ENCODE results near the gene ANHX. TPM values are rescaled to one million over a fixed set of nuclear protein-coding genes. Genes with fewer than 3 reads are reported as not detected.
"Not testable (repeated sequence)": the region's sequence is repeated elsewhere in the genome, so short reads cannot be mapped to it uniquely, and the experiment has no call there.

Gene ANHX
- polyA plus RNA-seq (2013), result not detected

- DNase-seq, result no peak
- ChIA-PET POLR2A (no interaction called here), CTCF (no interaction called here)
- no peaks in the 10 kb centered on the region for H3K27me3 ChIP-seq (replicated peaks in 2 of 5; ENCODE audit: control insufficient read depth in 4 of 5, insufficient read depth in 5 of 5, low read length in 4 of 5)
- H3K4me1 ChIP-seq (ENCODE audit: control extremely low read depth in 1 of 4, control insufficient read depth in 4 of 4, insufficient read depth in 4 of 4, low read length in 3 of 4), result no peaks in the 10 kb centered on the region
- no peak within 1 kb of the TSS for H3K27ac ChIP-seq (ENCODE audit: insufficient read depth in 1 of 2, low read depth in 1 of 2, low read length in 2 of 2, poor library complexity in 1 of 2, severe bottlenecking in 2 of 2)
- H3K4me3 ChIP-seq (ENCODE audit: control insufficient read depth in 1 of 7, extremely low read depth in 1 of 7, insufficient read depth in 4 of 7, low read depth in 2 of 7, low read length in 6 of 7), result no peak within 1 kb of the TSS
- H3K36me3 ChIP-seq (ENCODE audit: control insufficient read depth in 4 of 4, insufficient read depth in 4 of 4, low read length in 3 of 4), result no peaks in the 10 kb centered on the region
- 55% methylated on average over 38 of the region's 61 CpGs for WGBS (ENCODE audit: insufficient coverage)
- peaks cover 1 to 64% (median 49%) of the 10 kb centered on the region in 5 experiments for H3K9me3 ChIP-seq (ENCODE audit: control extremely low read depth in 1 of 5, control insufficient read depth in 4 of 5, insufficient read depth in 2 of 5, low read depth in 1 of 5, low read length in 4 of 5)
Measured at GRCh38 chr12:133235401-133236112, at the start of gene ANHX. Gene ANHX (minus strand): TSS chr12:133235877. CDS start chr12:133234356, 1,521 bp downstream.

GRCh38 chr12:133264668-133265067 is 29.0 kb upstream of the ANHX start:
- WGBS (ENCODE audit: insufficient coverage), result no CpG with 5 or more reads among the region's 11 CpGs
- H3K36me3 ChIP-seq (ENCODE audit: control insufficient read depth in 4 of 4, insufficient read depth in 4 of 4, low read length in 3 of 4); H3K9me3 ChIP-seq (ENCODE audit: control extremely low read depth in 1 of 5, control insufficient read depth in 4 of 5, insufficient read depth in 2 of 5, low read depth in 1 of 5, low read length in 4 of 5); CTCF ChIA-PET; H3K27ac ChIP-seq (ENCODE audit: insufficient read depth in 1 of 2, low read depth in 1 of 2, low read length in 2 of 2, poor library complexity in 1 of 2, severe bottlenecking in 2 of 2); POLR2A ChIA-PET; H3K4me1 ChIP-seq (ENCODE audit: control extremely low read depth in 1 of 4, control insufficient read depth in 4 of 4, insufficient read depth in 4 of 4, low read length in 3 of 4); H3K4me3 ChIP-seq (ENCODE audit: control insufficient read depth in 1 of 7, extremely low read depth in 1 of 7, insufficient read depth in 4 of 7, low read depth in 2 of 7, low read length in 6 of 7); H3K27me3 ChIP-seq (replicated peaks in 2 of 5; ENCODE audit: control insufficient read depth in 4 of 5, insufficient read depth in 5 of 5, low read length in 4 of 5): not testable (repeated sequence)
- peak in 2 of 3 donors; percentile 21 to 27 for DNase-seq

- Histone ChIP-seq H3K4me1 (ENCODE audit: control extremely low read depth in 1 of 4, control insufficient read depth in 4 of 4, insufficient read depth in 4 of 4, low read length in 3 of 4) (no peaks in the 10 kb centered on the region), H3K36me3 (ENCODE audit: control insufficient read depth in 4 of 4, insufficient read depth in 4 of 4, low read length in 3 of 4) (no peaks in the 10 kb centered on the region), H3K27me3 (replicated peaks in 2 of 5; ENCODE audit: control insufficient read depth in 4 of 5, insufficient read depth in 5 of 5, low read length in 4 of 5) (no peaks in the 10 kb centered on the region), H3K27ac (ENCODE audit: insufficient read depth in 1 of 2, low read depth in 1 of 2, low read length in 2 of 2, poor library complexity in 1 of 2, severe bottlenecking in 2 of 2) (no peak overlapping the region), H3K9me3 (ENCODE audit: control extremely low read depth in 1 of 5, control insufficient read depth in 4 of 5, insufficient read depth in 2 of 5, low read depth in 1 of 5, low read length in 4 of 5) (peaks cover 0 to 8% (median 0%) of the 10 kb centered on the region in 5 experiments), H3K4me3 (ENCODE audit: control insufficient read depth in 1 of 7, extremely low read depth in 1 of 7, insufficient read depth in 4 of 7, low read depth in 2 of 7, low read length in 6 of 7) (no peak overlapping the region)
- 72% methylated on average over 25 of the region's 33 CpGs for WGBS (ENCODE audit: insufficient coverage)
- CTCF ChIA-PET, result no interaction called here
- DNase-seq, result peak in 2 of 3 donors; percentile 2 to 3
- POLR2A ChIA-PET, result no interaction called here
Measured at GRCh38 chr12:133264173-133264572, 28.5 kb upstream of the ANHX start.

DNA sequence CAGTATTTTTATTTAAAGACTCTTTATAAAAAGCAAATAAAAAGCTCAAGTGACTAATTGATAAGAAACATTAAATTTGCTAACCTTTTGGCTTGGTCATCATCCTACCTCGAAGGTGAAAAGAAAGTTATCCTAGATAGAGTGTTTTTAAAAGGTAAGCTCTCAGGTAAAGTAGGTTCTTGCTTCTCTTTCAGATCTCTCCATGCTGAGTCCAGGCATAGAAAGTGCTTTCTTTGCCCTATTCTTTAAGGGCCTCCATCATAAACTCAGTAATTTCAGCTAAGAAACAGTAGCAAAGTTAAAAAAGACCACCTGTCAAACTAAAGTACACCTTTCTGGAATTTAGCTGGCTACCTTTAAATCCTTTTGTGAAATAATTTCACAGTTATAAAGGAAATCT is 20.6 kb upstream of the ANHX start:
- peak in 1 of 3 donors; percentile 3 for DNase-seq
- WGBS (ENCODE audit: insufficient coverage), result 20% methylated on average over 1 of the region's 1 CpG

DNA sequence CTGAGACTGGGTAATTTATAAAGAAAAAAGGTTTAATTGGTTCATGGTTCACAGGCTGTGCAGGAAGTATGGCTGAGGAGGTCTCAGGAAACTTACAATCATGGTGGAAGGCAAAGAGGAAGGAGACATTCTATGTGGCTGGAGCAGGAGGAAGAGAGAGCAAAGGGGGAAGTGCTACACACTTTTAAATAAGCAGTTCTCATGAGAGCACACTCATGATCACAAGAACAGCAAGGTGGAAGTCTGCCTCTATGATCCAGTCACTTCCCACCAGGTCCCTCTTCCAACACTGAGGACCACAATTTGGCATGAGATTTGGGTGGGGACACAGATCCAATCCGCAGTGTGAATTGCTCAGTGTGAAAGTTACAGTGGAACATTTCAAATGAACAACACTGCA is 20.2 kb upstream of the ANHX start:
- H3K4me1 ChIP-seq (ENCODE audit: control extremely low read depth in 1 of 4, control insufficient read depth in 4 of 4, insufficient read depth in 4 of 4, low read length in 3 of 4); CTCF ChIA-PET; DNase-seq; POLR2A ChIA-PET; H3K36me3 ChIP-seq (ENCODE audit: control insufficient read depth in 4 of 4, insufficient read depth in 4 of 4, low read length in 3 of 4); H3K27me3 ChIP-seq (replicated peaks in 2 of 5; ENCODE audit: control insufficient read depth in 4 of 5, insufficient read depth in 5 of 5, low read length in 4 of 5); H3K4me3 ChIP-seq (ENCODE audit: control insufficient read depth in 1 of 7, extremely low read depth in 1 of 7, insufficient read depth in 4 of 7, low read depth in 2 of 7, low read length in 6 of 7); H3K27ac ChIP-seq (ENCODE audit: insufficient read depth in 1 of 2, low read depth in 1 of 2, low read length in 2 of 2, poor library complexity in 1 of 2, severe bottlenecking in 2 of 2): not testable (repeated sequence)
- 29% methylated on average over 1 of the region's 1 CpG for WGBS (ENCODE audit: insufficient coverage)
- H3K9me3 ChIP-seq (ENCODE audit: control extremely low read depth in 1 of 5, control insufficient read depth in 4 of 5, insufficient read depth in 2 of 5, low read depth in 1 of 5, low read length in 4 of 5), result peaks cover 1 to 25% (median 5%) of the 10 kb centered on the region in 5 experiments

More for the DNA sequence above, 20.6 kb upstream of the ANHX start:
- CTCF ChIA-PET, result no interaction called here
- Histone ChIP-seq H3K36me3 (ENCODE audit: control insufficient read depth in 4 of 4, insufficient read depth in 4 of 4, low read length in 3 of 4) (no peaks in the 10 kb centered on the region), H3K9me3 (ENCODE audit: control extremely low read depth in 1 of 5, control insufficient read depth in 4 of 5, insufficient read depth in 2 of 5, low read depth in 1 of 5, low read length in 4 of 5) (peaks cover 1 to 25% (median 5%) of the 10 kb centered on the region in 5 experiments), H3K4me3 (ENCODE audit: control insufficient read depth in 1 of 7, extremely low read depth in 1 of 7, insufficient read depth in 4 of 7, low read depth in 2 of 7, low read length in 6 of 7) (no peak overlapping the region), H3K27ac (ENCODE audit: insufficient read depth in 1 of 2, low read depth in 1 of 2, low read length in 2 of 2, poor library complexity in 1 of 2, severe bottlenecking in 2 of 2) (no peak overlapping the region), H3K27me3 (replicated peaks in 2 of 5; ENCODE audit: control insufficient read depth in 4 of 5, insufficient read depth in 5 of 5, low read length in 4 of 5) (no peaks in the 10 kb centered on the region), H3K4me1 (ENCODE audit: control extremely low read depth in 1 of 4, control insufficient read depth in 4 of 4, insufficient read depth in 4 of 4, low read length in 3 of 4) (no peaks in the 10 kb centered on the region)
- POLR2A ChIA-PET, result no interaction called here

DNA sequence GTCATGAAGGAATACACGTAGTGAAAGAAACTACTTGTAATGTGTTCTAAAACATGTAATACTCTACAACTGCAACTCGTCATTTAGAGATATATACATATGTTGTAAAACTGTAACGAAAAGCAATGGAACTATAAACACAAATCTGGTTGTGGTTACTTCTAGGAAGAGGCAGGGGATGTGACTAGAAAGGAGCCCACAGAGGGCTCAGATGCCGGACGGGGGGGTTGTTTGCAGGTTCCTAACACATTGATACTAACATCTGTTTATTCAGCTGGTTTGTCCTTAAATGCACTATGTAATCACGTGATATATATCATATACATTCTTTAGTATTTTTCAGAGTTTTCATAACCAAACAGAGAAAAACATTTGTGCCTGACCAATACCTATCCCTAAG is 16.1 kb upstream of the ANHX start:
- WGBS (ENCODE audit: insufficient coverage), result no CpG with 5 or more reads among the region's 6 CpGs
- ChIA-PET POLR2A (no interaction called here), CTCF (no interaction called here)
- H3K4me1 ChIP-seq (ENCODE audit: control extremely low read depth in 1 of 4, control insufficient read depth in 4 of 4, insufficient read depth in 4 of 4, low read length in 3 of 4), result no peaks in the 10 kb centered on the region
- DNase-seq, result no peak
- H3K36me3 ChIP-seq (ENCODE audit: control insufficient read depth in 4 of 4, insufficient read depth in 4 of 4, low read length in 3 of 4), result no peaks in the 10 kb centered on the region
- H3K27ac ChIP-seq (ENCODE audit: insufficient read depth in 1 of 2, low read depth in 1 of 2, low read length in 2 of 2, poor library complexity in 1 of 2, severe bottlenecking in 2 of 2), result no peak overlapping the region
- H3K27me3 ChIP-seq (replicated peaks in 2 of 5; ENCODE audit: control insufficient read depth in 4 of 5, insufficient read depth in 5 of 5, low read length in 4 of 5), result no peaks in the 10 kb centered on the region
- H3K9me3 ChIP-seq (ENCODE audit: control extremely low read depth in 1 of 5, control insufficient read depth in 4 of 5, insufficient read depth in 2 of 5, low read depth in 1 of 5, low read length in 4 of 5), result peaks cover 0 to 18% (median 6%) of the 10 kb centered on the region in 5 experiments
- H3K4me3 ChIP-seq (ENCODE audit: control insufficient read depth in 1 of 7, extremely low read depth in 1 of 7, insufficient read depth in 4 of 7, low read depth in 2 of 7, low read length in 6 of 7), result no peak overlapping the region

- DNase-seq, result no peak
- H3K4me1 ChIP-seq (ENCODE audit: control extremely low read depth in 1 of 4, control insufficient read depth in 4 of 4, insufficient read depth in 4 of 4, low read length in 3 of 4), result no peaks in the 10 kb centered on the region
- WGBS (ENCODE audit: insufficient coverage), result 95% methylated on average over 11 of the region's 12 CpGs
- H3K27ac ChIP-seq (ENCODE audit: insufficient read depth in 1 of 2, low read depth in 1 of 2, low read length in 2 of 2, poor library complexity in 1 of 2, severe bottlenecking in 2 of 2), result no peak overlapping the region
- no peaks in the 10 kb centered on the region for H3K27me3 ChIP-seq (replicated peaks in 2 of 5; ENCODE audit: control insufficient read depth in 4 of 5, insufficient read depth in 5 of 5, low read length in 4 of 5)
- H3K9me3 ChIP-seq (ENCODE audit: control extremely low read depth in 1 of 5, control insufficient read depth in 4 of 5, insufficient read depth in 2 of 5, low read depth in 1 of 5, low read length in 4 of 5), result peaks cover 1 to 61% (median 40%) of the 10 kb centered on the region in 5 experiments
- no peaks in the 10 kb centered on the region for H3K36me3 ChIP-seq (ENCODE audit: control insufficient read depth in 4 of 4, insufficient read depth in 4 of 4, low read length in 3 of 4)
- H3K4me3 ChIP-seq (ENCODE audit: control insufficient read depth in 1 of 7, extremely low read depth in 1 of 7, insufficient read depth in 4 of 7, low read depth in 2 of 7, low read length in 6 of 7), result no peak overlapping the region
- ChIA-PET CTCF (no interaction called here), POLR2A (no interaction called here)
Measured at GRCh38 chr12:133236556-133236955, 879 bp upstream of the ANHX start.
